Progenitor cell of endocrine pancreas (in vitro differentiated cells): ENCODE measurements around the gene MYO15A. TPM values are rescaled to one million over a fixed set of nuclear protein-coding genes. Genes with fewer than 3 reads are reported as not detected.
A peak's percentile ranks its signal among the peaks of the same experiment; 100 is the strongest.

ENCODE experiments used
- DNase-seq: peaks from one replicate; pipeline ENCODE4 v3.0.0; 2021; ENCODE audit warnings: low spot score; ENCODE audit not compliant: unreplicated experiment
- H3K27ac Mint-ChIP-seq: 2 replicates; pipeline ENCODE4 v1.8.0; 2021; ENCODE audit warnings: mild to moderate bottlenecking, moderate library complexity, mixed read lengths
- H3K27me3 Mint-ChIP-seq: 2 replicates; pipeline ENCODE4 v1.8.0; 2021; ENCODE audit warnings: mixed read lengths
- H3K36me3 Mint-ChIP-seq: 2 replicates; pipeline ENCODE4 v1.8.0; 2022; ENCODE audit warnings: mixed read lengths; ENCODE audit not compliant: insufficient read depth
- H3K4me1 Mint-ChIP-seq: 2 replicates; pipeline ENCODE4 v1.8.0; 2021; ENCODE audit warnings: low read depth, mixed read lengths
- H3K4me3 Mint-ChIP-seq: 2 replicates; pipeline ENCODE4 v1.8.0; 2021; ENCODE audit warnings: low read depth, mild to moderate bottlenecking, moderate library complexity, mixed read lengths
- H3K9me3 Mint-ChIP-seq: 2 replicates; pipeline ENCODE4 v1.8.0; 2021; ENCODE audit warnings: low read depth, mixed read lengths
- total RNA-seq: library from RNA; stranded (reverse); gene quantifications from 2 replicates; pipeline ENCODE4 v1.2.1, GENCODE V29; 2021
- TF ChIP-seq, protein P1 (sequence below): fragments of 200-600 bp; sonication (generic); IDR thresholded peaks from one replicate; pipeline ENCODE4 v1.5.0; 2021; ENCODE audit warnings: antibody characterized with exemption, mild to moderate bottlenecking; ENCODE audit not compliant: unreplicated experiment

The MYO15A gene
- total RNA-seq, 1 donor from 2014 or later = 3.3 TPM

DNA sequence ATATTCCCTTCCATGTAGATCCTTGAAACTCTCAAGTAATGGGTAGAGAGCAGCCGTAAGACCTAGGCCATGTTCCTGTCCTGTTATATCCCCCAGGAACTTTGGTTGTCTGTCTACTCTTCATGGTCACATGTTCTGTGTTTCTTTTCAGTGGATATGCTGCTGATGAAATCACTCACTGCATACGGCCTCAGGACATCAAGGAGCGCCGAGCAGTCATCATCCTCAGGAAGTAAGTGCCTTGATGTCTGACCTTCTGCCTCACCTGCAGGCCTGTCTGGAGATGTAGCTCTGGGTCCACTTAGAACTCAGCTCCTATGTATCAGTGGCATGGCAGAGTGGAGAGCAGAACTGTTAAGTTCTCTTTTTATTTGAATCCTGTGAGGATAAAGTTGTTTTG lies 86.2 kb downstream of the MYO15A start:
- TF ChIP-seq, protein P1, sequence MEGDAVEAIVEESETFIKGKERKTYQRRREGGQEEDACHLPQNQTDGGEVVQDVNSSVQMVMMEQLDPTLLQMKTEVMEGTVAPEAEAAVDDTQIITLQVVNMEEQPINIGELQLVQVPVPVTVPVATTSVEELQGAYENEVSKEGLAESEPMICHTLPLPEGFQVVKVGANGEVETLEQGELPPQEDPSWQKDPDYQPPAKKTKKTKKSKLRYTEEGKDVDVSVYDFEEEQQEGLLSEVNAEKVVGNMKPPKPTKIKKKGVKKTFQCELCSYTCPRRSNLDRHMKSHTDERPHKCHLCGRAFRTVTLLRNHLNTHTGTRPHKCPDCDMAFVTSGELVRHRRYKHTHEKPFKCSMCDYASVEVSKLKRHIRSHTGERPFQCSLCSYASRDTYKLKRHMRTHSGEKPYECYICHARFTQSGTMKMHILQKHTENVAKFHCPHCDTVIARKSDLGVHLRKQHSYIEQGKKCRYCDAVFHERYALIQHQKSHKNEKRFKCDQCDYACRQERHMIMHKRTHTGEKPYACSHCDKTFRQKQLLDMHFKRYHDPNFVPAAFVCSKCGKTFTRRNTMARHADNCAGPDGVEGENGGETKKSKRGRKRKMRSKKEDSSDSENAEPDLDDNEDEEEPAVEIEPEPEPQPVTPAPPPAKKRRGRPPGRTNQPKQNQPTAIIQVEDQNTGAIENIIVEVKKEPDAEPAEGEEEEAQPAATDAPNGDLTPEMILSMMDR = no peak
- Mint-ChIP-seq H3K27me3 (no peaks in the 10 kb centered on the region), H3K4me3 (no peak overlapping the region), H3K9me3 (no peaks in the 10 kb centered on the region), H3K4me1 (peaks cover 7% of the 10 kb centered on the region), H3K36me3 (peaks cover 19% of the 10 kb centered on the region), H3K27ac (peak overlapping the region; percentile 52)
- DNase-seq = no peak

DNA sequence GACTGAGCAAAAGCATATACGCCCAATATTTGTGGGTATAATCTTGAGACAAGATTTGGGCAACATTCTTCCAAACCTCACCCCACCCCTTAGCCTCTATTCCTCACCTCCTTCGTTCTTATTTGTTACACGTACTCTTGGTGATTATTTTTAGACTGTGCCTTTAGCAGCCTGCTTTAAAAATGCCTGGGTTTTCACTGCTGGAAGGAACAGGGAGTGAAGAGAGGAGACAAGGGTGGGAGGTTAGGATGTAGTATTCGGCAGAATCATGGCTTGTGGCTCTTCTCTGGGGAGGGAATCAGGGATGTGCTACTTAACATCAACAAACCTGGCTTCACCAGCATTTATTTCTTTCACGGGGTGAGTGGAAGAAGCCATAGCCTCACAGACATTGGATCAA lies 86.7 kb downstream of the MYO15A start:
- TF ChIP-seq, protein P1 = no peak
- DNase-seq = no peak
- H3K4me1 Mint-ChIP-seq = peaks cover 7% of the 10 kb centered on the region
- H3K9me3 Mint-ChIP-seq = no peaks in the 10 kb centered on the region
- no peak overlapping the region for H3K27ac Mint-ChIP-seq
- H3K27me3 Mint-ChIP-seq = no peaks in the 10 kb centered on the region
- no peak overlapping the region for H3K4me3 Mint-ChIP-seq
- H3K36me3 Mint-ChIP-seq = peaks cover 17% of the 10 kb centered on the region

DNA sequence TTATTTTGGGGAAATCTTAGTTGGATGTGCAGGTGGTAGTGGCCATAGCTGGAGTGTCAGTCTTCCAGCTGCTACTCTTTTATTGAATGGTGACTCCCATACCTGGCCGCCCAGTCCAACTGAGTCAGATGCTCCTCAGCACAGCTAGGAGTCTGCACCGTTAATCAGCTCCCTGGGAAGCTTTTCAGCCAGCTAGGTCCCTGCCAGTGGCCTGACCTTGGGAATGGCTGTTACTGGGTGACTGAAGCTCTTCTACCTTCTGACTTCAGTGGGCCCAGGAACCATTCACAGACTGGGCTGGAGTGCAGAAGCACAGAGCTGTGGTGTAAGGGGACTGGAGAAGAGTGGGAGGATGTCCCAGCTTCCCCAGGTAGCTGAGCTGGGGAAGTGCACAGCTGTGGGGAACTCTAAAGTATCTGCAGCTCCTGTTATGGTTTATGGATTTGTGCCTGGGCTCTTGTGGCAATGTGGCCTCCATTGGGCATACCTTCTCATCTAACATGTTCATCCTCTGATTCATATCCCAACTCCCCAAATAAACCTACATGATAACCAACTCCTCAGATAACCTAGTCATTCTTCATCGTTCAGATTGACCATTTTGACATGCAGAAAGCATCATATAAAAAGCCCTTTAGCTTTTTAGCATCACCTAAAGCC lies 89.1 kb downstream of the MYO15A start:
- no peaks in the 10 kb centered on the region for H3K4me1 Mint-ChIP-seq
- H3K4me3 Mint-ChIP-seq = no peak overlapping the region
- H3K27ac Mint-ChIP-seq = no peak overlapping the region
- H3K27me3 Mint-ChIP-seq = no peaks in the 10 kb centered on the region
- DNase-seq = no peak
- TF ChIP-seq, protein P1 = no peak
- no peaks in the 10 kb centered on the region for H3K9me3 Mint-ChIP-seq
- peaks cover 15% of the 10 kb centered on the region for H3K36me3 Mint-ChIP-seq

DNA sequence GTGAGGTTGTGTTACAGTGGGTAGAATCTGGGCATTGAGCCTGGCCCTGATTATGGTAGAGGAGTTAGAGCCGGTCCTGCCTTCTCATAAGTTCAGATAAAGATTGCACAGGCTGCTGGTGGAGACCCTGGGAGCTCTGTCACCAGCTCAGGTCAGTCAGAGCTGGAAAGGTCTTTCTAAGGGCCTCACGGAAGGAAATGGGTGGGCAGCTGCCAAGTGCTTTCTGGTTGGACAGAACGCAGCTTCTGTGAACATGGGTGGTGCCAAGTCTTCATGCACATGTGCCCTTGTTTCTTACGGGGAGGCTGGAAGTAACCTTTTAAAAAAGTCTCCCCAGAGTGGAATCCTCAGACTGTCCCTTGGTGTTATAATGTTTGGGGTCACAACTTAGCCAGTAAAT lies 90.0 kb downstream of the MYO15A start:
- DNase-seq = no peak
- Mint-ChIP-seq H3K9me3 (no peaks in the 10 kb centered on the region), H3K4me3 (no peak overlapping the region), H3K27ac (no peak overlapping the region), H3K4me1 (peaks cover 3% of the 10 kb centered on the region), H3K36me3 (peaks cover 17% of the 10 kb centered on the region), H3K27me3 (no peaks in the 10 kb centered on the region)
- TF ChIP-seq, protein P1 = no peak

DNA sequence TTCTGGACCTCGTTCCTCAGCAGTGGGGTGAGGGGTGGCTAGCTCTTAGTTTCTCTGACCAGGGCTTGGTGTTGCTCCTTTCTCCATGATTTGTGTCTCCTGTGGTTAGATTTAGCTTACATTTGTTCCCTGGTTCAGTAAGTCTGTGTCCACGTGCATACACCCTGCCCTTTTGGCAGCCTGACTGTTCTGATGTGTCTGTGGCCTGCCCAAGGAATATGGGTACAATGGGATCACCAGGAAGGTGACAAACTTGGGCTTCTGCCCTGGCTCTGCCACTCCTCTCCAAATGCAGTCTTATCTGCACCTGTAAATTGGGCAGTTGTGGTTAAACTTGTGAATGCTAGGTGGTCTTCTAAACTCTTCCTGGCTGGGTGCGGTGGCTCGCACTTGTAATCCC lies 92.6 kb downstream of the MYO15A start:
- no peaks in the 10 kb centered on the region for H3K27me3 Mint-ChIP-seq
- H3K4me1 Mint-ChIP-seq = peaks cover 3% of the 10 kb centered on the region
- no peaks in the 10 kb centered on the region for H3K9me3 Mint-ChIP-seq
- H3K4me3 Mint-ChIP-seq = no peak overlapping the region
- no peak for DNase-seq
- TF ChIP-seq, protein P1 = no peak
- peaks cover 12% of the 10 kb centered on the region for H3K36me3 Mint-ChIP-seq
- peak overlapping the region; percentile 62 for H3K27ac Mint-ChIP-seq
